GM21423 (cell line): ENCODE measurements around the gene ATP6V0E2.

Experiments
- ATAC-seq: cut with Tn5 transposase; IDR thresholded peaks from one replicate; pipeline ENCODE4 v1.9.1; 2021; ENCODE audit warnings: mild to moderate bottlenecking, moderate library complexity; ENCODE audit not compliant: unreplicated experiment

Gene ATP6V0E2

DNA sequence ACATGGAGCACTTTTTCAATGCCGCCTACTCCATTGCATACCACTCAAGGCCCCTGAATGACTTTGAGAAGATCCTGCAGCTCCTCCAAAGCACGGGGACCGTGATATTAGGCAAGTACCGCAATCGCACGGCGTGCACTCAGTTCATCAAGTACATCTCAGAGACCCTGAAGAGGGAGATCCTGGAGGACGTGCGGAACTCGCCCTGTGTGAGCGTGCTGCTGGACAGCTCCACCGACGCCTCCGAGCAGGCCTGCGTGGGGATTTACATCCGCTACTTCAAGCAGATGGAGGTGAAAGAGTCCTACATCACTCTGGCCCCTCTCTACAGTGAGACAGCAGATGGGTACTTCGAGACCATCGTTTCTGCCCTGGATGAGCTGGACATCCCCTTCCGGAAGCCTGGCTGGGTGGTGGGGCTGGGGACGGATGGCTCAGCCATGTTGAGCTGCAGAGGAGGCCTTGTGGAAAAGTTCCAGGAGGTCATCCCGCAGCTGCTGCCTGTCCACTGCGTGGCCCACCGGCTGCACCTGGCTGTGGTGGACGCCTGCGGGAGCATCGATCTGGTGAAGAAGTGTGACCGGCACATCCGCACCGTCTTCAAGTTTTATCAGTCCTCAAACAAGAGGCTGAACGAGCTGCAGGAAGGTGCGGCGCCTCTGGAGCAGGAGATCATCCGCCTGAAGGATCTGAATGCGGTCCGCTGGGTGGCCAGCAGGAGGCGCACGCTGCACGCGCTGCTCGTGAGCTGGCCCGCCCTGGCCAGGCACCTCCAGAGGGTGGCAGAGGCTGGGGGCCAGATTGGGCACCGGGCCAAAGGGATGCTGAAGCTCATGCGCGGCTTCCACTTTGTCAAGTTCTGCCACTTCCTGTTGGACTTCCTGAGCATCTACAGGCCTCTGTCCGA, 12.7 kb upstream of the ATP6V0E2 start:
- ATAC-seq, result no peak

DNA sequence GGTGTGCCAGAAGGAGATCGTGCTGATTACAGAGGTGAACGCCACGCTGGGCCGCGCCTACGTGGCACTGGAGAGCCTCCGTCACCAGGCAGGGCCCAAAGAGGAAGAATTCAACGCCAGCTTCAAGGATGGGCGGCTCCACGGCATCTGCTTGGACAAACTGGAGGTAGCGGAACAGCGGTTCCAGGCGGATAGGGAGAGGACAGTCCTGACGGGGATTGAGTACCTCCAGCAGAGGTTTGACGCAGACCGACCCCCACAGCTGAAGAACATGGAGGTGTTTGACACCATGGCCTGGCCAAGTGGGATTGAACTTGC, 12.1 kb upstream of the ATP6V0E2 start:
- no peak for ATAC-seq

DNA sequence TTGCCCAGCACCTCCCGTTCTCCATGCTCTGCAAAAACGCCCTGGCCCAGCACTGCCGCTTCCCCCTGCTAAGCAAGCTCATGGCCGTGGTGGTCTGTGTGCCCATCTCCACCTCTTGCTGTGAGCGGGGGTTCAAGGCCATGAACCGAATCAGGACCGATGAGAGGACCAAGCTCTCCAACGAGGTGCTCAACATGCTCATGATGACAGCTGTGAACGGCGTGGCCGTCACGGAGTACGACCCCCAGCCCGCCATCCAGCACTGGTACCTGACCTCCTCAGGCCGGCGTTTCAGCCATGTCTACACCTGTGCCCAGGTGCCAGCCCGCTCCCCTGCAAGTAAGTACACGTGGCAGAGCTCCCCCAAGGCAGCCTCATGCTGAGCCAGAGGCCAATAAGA, 11.6 kb upstream of the ATP6V0E2 start:
- ATAC-seq, result no peak

DNA sequence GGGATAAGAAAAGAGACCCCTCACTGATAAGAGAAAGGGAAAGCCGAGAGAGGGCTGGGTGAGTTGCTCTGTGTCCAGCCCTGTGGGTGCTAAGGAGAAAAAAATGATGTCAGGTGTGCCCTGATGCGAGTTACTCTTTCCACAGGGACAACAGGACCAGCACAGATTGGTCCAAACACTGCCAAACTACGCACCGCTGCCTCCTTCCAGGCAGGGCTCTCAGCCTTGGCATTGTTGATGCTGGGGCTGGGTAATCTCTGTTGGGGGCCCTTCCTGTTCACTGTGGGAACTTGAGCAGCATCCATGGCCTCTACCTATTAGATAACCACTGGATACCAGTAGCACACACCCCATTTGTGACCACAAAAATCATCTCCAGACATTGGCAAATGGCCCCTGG, 10.3 kb upstream of the ATP6V0E2 start:
- no peak for ATAC-seq

DNA sequence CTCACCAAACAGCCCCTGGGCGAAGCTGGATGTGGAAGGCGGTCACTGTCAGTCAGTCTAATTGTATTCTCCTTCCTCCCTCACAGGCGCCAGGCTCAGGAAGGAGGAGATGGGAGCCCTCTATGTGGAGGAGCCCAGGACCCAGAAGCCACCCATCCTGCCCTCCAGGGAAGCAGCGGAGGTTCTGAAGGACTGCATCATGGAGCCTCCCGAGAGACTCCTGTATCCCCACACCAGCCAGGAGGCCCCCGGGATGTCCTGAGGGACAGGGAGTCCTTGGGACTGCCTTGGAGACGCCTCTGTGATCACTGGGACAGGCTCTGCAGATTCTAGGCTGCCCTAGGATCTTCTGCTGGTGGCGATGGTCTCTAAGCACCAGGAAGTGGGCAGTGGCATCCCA, 9.7 kb upstream of the ATP6V0E2 start:
- no peak for ATAC-seq

DNA sequence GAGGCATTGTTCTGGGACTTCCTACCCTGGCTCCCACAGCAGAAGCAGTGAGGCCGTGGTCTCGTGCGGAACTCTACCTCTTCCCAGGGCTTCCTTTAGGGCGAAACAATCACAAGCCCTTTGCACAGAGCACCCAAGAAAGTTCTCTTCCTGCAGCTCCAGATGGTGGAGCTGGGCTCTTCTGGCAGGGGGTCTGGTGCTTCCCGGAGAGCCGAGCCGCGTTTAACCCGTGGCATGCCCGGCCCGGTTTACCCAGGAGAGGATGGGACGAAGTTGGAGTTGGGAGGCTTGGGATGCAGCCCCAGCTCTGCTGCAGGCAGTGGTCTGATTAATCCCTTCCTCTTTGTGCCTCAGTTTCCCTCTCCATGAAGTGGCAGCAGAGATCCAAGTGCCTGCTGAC, 9.0 kb upstream of the ATP6V0E2 start:
- ATAC-seq, result no peak

DNA sequence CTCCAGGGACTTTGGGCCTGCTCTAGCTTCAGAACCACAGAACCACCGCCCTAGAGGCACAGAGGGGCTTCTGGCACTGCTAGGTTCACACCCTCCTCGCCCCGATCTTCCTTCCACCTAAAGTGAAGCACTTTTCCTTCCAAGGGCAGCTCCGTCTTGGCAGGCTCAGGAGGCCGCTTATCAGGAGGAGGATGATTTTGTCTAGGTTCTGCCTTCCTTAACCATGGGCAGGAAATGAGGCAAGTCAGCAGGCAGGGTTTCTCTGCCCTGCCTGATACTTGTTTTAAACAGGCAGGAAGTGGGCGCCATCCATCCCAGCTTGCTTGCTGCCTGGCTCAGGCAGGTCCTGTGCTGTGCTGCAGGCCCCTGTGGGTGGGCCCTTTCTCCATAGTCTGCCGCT, 8.3 kb upstream of the ATP6V0E2 start:
- peak; percentile 42 for ATAC-seq

DNA sequence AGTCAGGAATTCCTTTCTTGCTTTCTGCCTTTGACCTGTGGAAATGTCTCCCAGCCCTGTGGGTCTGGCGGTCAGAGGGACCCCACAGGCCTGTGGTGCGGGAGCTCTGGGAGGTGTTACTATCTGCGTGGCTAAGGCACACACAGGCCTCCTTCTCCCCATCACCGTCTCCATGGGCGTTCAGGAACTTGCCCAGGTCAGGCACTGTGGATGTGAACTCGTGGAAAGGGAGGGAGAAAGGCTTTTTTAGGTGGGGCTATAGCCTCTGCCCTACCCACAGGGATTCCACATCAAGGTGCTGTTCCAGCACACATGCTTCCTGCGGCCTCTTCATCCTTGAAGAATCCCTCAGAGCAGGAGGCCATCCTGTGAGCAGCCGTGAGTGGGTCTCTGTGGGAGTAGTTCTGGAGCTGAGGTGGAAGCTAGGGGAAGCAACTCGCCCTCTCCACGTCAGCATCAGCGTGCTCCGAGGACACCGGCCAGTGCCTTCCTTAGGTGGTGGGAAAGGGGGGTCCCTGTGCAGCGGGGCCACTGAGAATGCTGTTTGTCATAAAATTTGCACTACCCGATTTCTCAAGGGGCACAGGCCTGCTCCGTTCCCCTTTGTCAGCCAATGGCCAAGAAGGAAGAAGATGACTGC, 7.5 kb upstream of the ATP6V0E2 start:
- ATAC-seq, result no peak

DNA sequence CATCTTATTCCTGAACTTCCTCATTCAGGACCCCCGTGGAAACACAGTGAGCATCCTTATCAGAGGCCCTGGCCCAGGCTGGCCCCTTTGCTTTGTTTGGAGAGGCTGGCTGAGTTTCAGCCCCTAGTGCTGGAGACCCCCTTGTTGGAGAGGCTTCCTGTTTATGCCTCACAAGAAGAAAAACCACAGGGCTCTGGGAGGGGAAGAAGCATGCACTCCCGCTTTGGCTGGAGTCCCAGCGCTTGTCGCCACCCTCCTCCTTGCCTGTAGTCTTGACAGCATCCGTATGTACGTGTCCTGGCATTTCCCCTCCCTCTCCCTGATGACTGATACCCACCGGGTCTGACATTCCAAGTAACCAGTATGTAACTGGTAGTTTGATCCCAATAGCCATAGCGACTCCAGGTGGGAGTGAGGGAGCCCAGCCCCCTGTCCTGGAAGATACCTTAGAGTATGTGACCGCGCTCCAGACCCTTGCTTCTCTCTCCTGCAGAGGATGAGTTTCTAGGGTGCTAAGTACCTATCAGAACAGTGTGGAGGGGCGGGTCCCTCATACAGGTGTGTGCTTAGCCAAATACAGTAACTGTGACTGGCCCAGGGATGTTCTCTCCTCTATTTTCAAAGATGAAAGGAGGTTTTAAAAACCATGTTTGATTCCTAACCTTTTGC, 6.9 kb upstream of the ATP6V0E2 start:
- no peak for ATAC-seq

DNA sequence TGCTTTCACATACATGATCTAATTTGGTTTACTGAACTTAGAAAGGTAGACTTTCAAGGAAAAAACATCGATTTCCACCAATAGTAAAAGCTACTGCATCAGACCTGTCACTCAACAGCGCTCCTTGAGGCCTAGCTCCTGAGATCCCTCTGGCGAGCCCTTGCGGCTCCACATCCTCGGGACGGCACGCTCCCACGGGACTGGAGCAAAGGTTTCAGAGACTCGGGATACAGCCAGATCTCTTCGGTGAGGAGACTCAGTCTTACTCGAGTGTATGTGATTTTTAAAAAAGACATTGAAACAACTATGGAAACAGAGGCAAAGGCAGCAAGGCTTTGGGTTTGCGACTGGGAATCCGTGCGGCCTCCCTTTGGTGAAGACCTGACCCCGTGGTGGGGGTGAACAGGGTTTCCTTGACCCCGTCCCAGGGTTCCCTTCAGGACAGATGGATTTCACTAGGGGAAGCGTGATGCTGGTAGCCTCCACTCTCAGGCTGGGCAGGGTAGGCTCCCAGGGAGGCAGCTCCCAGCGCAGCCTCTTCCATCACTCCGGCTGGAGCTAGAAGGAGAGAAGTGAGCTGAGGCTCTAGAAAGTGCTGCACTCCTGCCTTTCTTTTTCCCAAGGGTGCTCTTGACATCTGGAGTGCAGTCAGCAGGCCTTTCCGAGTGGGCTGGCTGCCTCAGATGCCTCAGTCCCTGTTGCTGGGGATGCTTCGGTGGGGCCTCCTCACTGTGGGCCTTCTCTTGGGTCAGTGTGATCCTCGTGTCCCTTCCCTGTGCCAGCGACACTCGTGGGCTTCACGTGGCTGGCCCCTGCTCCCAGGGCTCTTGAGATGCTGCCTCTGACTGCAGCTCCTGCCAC, 5.8 kb upstream of the ATP6V0E2 start:
- no peak for ATAC-seq

DNA sequence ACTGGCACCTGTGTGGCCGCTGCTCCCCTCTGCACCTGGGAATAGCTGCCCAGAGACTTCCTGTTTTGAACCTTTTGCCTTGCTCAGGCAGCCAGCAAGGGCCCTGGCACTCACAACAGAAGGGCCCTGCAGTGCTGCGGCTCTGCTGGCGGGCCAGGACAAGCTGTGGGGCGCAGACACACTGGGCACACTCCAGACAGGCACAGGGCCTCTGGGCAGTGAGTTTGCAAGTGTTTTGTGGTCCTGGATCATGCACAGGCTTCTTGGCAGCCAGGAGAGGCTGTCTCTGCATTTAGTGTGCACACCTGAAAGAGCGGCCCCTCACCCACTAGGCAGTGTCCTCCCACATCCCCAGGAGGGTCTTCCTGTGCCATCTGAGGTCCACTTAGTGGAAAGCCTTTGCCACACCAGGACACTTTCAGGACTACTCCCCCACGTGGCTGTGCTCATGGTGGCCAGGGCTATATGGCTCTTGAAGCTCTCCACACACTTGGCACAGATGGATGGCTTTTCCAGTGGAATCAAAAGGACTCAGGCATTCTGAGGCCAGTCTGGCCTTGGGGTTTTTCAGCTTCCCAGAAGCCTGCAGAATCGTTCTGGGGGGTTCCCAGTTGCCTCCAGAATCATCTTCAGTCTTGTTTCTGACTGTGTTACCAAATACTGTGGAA, 5.0 kb upstream of the ATP6V0E2 start:
- no peak for ATAC-seq

DNA sequence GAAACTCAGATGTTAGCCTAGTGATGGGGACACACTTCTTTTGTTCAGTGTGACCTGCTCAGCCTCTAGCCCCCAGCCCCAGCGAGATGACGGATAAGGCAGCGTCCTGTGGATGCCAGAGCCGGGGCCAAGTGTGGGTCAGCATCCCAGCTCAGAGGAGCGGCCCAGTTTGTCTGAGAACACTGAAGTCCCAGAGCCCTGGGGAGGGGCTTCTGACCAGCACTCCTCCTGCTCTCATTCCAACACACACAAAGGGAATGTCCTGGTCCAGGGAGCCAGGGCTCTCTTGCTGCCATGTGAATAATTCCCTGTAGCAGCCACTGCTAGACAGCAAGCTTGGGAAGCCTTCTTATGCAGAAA, 4.5 kb upstream of the ATP6V0E2 start:
- no peak for ATAC-seq

DNA sequence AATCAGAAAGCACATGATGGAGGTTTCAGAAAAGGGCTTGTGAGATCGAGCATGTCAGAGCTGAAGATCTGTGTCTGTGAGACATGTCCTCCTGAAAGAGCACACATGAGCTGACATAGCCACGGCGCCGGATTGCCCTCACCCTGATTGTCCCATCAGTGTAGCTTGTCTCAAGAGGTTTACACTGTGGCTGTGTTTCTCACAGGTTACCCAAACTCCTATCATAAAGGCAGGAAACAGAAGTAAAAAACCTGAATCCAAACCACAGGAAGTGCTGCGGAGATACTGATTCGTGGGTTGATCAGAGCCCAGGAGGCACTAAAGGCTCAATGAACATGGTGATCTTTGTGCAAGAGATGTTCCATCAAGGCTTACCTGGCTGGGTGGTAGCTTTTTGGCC, 3.9 kb upstream of the ATP6V0E2 start:
- no peak for ATAC-seq

DNA sequence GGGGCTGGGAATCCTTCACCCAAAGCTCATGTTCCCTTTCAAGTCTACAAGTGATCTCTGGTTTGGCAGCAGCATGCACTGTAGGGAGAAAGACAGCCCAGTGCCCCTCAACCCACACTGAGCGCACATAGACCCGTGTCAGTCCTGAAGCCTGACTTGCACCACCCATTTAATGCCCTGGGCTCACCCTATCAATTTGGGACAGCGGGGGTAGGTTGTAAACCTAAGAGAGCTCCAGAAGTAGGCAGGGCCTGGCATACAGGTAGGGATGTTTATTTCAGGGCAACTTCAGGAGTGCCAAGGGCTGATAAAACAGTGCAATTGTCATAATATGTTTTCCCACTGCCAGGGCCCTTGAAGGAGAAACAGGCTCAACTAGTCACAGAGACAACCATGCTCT, 3.5 kb upstream of the ATP6V0E2 start:
- no peak for ATAC-seq

DNA sequence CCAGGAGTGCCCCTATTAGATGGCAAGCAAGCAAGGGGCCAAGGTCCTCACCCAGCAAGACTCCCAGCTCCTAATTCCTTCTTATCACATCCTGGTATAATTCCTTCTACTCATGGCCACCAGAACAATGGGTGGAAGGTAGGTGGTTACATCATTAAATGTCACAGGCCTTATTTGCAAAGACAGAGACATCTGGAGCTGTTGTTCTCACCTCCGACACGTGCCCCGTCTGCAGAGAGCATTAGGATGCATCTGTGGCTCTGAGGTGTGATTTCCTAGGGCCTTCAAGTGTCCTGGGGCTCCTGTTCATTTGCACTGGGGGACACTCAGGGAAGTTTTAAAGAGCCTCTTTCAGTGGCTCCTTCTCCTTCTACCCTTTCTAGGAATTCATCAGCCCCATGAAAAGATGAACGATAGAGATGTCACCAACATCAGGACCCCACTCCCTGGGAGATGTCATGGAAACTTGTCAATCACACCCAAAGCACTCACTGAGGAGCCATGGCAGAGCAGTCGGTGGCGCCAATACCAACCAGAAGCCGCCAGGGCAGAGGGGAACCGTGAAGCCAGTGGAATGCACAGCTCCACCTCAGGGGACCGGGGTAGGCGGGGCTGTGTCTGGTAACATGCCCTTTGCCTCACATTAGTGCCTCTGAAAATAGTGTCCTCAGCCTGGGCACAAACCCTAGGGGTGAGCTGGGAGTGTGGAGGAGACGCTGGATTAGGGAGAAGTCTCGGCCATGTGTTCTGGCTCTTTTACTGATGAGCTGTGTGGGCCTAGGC, 2.9 kb upstream of the ATP6V0E2 start:
- no peak for ATAC-seq

DNA sequence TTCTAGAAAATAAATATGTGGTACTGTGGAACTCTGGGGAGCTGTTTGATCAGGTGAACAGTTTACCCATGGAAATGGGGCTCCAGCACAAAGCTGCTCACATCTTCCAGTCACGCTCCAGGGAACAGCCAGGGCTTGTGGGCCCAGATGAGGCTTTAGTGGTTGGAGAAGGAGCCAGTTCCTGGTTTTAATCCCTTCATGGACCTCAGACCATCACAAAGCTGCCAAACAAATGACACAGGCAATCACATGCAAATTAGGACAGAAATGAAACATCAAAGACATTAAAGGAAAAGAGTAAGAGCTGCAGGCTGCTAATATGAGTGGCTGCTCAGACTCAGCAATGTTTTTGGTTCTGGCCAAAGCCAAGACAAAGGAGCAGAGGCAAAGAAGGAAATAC, 2.2 kb upstream of the ATP6V0E2 start:
- no peak for ATAC-seq

DNA sequence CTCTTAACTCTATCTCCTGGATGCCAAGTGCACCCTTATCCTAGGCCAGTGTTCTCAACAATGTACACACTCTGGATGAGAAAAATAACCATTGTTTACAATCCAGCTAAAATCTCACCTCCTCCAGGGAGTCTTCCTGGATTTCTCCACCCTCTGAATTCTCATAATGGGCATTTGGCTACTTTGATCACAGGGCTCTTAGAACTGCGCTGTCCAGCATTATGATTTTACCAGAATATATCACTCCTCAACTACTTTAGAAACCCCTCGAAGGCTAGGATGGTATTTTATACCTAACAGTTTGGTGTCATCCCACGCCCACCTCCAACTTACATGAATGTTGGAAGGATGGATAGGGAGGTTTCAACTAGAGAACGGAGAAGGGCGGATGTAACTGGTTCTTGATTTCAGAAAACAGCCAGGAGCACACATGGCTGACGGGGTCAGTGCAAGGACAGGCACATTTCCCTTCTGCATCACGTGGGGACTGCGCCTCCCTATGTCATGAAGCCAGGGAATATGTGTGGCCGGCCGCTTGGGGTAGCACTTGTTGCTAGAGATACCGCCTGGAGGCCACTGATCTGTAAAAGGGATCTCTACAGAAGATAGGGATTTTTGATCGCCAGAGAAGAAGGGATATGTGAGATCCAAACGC, 1.2 kb upstream of the ATP6V0E2 start:
- no peak for ATAC-seq

DNA sequence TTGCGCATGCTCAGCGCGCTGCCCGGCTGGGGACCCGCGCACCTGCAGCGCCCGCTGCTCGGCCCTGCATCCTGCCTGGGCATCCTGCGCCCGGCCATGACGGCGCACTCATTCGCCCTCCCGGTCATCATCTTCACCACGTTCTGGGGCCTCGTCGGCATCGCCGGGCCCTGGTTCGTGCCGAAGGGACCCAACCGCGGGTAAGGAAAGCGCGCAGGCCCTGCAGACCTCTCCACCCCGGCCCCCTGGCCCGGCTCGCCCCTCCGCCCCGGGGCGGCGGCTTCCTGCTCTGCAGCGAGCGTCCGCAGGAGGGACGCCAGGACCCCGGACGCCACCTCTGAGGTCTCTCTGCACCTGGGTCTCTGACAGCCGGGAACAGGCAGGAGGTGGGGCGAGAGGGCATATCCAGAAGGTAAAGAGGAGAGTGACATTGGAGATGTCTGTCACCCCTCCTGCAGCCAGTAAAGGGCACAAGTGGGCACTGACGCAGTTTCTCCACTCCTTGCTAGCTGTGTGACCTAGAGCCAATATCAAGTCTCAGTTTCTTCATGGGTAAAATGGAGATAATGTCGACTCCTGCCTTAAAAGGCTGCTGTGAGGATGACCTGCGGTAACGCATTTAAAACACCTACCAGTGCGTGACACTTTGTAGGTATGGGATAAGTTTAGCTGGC, 338 bp downstream of the ATP6V0E2 start:
- ATAC-seq, result peak; percentile 9

DNA sequence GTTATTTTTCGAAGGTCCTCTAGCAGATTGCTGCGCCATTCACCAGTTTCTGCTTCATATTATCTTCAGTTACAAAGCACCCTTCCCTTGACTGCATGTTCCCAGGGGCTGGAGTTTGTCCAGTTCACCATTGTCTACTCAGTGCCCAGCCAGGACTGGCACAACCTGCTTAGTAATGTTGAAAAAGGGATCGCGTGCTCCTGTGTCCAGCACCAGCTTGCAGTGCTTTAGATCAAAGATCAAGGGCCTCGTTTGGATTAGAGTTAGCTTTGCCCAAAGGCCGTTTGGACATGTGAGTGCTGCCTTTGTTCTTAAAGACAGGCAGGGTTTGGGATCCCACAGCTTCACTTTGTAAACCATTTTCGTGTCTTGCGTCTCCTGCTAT, 867 bp downstream of the ATP6V0E2 start:
- ATAC-seq, result no peak
